WI38 (cell line): ENCODE results near the gene THSD4.

Experiments
- H3K4me3 ChIP-seq: 2 replicates; pipeline ENCODE4 v1.5.1; 2011; ENCODE audit warnings: low read depth, mild to moderate bottlenecking, control low read depth, low read length
- TF ChIP-seq, protein P1 (sequence below): IDR thresholded peaks from 2 replicates; pipeline ENCODE4 v1.5.1; 2012; ENCODE audit warnings: low read depth, mild to moderate bottlenecking, control low read depth, low read length

The THSD4 gene

DNA sequence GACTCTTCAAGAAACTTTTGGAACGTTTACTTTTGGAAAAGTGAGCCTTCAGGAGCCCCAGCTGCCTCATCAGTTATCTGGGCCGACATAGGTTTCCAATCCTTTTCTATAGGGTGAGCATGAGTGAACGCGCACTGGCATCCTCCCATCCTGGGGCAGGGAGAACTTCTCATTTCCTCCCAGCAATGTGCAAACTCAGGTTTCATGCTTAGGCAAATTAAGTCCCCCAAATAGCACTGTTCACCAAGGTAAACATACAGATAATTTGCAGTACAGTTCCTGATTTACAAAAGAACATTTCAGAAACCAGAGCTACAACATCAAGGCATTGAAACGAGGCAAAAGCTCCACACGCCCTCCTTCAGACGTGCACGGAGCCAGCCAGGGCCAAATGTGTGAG is 361.6 kb downstream of the THSD4 start:
- H3K4me3 ChIP-seq, result no peak overlapping the region
- TF ChIP-seq, protein P1, sequence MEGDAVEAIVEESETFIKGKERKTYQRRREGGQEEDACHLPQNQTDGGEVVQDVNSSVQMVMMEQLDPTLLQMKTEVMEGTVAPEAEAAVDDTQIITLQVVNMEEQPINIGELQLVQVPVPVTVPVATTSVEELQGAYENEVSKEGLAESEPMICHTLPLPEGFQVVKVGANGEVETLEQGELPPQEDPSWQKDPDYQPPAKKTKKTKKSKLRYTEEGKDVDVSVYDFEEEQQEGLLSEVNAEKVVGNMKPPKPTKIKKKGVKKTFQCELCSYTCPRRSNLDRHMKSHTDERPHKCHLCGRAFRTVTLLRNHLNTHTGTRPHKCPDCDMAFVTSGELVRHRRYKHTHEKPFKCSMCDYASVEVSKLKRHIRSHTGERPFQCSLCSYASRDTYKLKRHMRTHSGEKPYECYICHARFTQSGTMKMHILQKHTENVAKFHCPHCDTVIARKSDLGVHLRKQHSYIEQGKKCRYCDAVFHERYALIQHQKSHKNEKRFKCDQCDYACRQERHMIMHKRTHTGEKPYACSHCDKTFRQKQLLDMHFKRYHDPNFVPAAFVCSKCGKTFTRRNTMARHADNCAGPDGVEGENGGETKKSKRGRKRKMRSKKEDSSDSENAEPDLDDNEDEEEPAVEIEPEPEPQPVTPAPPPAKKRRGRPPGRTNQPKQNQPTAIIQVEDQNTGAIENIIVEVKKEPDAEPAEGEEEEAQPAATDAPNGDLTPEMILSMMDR, result no peak

DNA sequence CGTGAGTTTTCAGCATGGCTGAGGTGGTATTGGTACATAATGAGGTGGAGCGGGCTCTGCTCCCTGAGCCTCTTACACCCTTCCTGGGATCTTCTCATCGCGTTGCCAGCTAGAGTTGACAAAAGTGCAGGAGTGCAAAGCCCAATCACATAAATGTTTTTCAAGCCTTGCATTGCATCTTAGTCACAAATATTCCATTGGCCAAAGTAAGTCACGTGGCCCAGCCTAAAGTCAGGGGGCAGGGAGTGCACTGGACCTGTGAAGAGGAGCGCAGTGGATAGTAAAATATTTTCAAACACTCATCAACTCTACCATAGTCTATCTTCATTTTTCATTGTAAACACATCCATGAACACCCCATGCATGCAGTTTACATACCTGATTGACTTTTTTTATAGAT is 365.3 kb downstream of the THSD4 start:
- no peak overlapping the region for H3K4me3 ChIP-seq
- TF ChIP-seq, protein P1, result no peak

DNA sequence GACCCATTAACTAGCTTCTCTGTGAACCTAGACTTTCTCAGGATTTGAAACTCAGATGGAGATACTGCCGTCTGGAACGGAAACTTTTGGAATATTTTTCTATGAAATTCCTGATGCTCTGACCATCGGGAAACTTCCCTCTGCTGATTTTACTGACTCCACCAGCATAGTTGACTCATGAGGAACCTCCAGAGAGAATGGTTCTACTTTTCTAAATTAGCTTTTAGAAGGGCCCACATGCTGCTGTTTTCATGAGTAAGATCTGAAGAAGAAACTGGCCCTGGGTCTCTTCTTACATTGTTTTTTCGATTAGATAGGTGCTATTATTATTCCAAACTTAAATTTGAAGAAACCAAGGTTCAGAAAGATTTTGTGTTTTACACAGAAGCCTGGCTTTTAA is 368.8 kb downstream of the THSD4 start:
- TF ChIP-seq, protein P1, result no peak

DNA sequence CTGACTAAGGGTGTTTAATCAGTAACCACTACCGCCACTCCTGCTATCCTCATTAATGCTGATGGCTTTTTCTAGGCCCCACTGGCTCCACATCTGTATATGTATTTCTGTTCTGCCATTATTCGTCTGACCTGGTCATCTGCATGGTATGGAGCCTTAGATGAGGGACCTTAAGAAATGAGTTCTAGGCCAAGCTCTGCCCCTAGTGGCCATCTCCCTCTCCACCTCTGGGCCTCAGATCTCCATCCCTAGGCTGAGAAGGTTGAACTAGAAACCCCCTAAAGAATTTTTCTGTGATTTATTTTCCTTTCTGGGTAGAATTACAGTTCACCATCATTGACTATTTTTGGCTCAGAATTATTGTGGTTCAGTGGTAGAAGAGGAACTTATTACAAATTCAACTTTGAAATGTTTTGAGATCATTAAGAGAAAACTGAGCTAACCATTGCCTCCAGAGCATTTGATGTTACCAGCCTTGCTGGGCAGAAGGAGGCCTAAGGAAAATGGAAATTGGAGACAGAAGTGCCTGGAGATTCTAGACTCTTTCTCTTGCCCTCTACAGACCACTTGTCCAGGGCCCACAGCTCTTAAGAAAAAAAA is 369.9 kb downstream of the THSD4 start:
- TF ChIP-seq, protein P1, result peak; percentile 55
- no peak overlapping the region for H3K4me3 ChIP-seq

More for the DNA sequence above, 368.8 kb downstream of the THSD4 start:
- H3K4me3 ChIP-seq, result no peak overlapping the region

DNA sequence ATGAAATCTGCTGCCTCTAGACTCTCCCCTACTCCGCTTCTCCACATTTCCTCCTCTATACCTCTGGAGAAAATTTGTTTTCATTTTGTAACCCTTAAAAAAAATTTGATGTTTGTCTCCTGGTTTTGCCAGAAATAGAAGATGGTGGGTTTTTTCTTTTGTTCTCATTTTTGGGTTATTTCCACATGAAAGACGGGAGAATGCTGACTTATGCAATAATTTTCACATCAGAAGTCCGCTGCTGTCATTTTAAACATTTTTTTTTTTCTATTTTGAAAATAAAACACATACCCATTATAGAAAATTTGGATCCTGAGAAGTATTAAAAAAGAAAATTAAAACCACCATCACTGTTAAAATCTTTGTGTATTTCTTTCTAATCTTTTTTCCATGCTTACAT is 374.3 kb downstream of the THSD4 start:
- H3K4me3 ChIP-seq, result no peak overlapping the region
- TF ChIP-seq, protein P1, result no peak

DNA sequence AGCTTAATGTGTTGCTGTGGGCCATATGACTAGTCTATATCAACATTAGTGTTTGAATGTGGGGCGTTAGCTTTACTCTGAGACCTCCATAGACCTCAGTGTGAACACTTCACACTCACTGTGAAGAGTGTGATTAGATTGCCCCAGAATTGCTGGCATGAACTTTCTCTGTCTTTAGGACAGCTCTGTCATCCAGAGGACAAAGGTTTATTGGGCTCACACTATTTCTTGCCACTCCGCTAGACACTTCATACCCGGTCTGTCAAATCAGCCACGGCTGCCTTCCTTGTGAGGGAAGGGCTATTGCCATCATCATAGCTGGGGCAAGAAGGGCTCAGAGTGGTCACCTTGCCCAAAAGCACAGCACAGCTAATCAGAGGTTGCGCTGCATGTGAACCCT is 378.3 kb downstream of the THSD4 start:
- TF ChIP-seq, protein P1, result no peak
- no peak overlapping the region for H3K4me3 ChIP-seq

DNA sequence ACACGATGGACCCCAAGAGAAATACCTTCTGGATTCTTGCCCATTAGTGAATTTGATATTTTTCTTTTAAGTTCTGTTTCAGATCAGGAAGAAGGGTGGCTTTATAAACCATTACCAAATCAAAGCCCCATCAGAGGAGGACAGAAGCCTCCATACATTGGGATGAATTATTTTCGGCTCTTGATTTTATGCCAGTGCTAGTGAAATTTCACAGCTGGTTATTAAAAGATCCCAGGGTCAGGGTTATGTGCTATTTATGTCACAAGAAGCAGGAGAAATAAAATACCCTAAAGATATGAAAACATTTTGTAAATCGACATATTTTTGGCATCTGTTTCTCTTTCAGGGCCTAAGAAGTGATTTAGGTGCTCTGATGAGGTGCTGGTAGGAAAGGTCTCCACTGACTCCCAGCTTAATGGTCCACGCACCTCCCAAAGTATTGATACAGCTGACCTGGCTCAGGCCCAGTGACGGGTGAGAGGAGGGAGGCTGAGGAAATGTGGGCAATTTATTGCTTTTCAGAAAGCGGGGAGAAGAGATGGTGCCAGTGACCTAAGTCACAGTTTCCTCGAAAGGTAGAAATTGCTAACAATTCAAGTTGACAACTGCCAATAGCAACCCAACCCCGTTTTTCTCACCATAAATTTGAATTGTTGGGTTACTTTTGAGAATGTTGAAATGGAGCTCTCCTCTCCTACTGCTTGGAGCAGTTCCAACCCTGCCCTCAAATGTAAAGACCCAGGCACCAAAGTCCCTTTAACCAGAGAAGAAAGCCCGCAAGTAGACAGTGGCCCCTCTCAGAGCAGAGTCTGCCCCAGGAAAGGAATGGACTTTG is 379.5 kb downstream of the THSD4 start:
- TF ChIP-seq, protein P1, result no peak
- no peak overlapping the region for H3K4me3 ChIP-seq
